Measurements from ENCODE around the gene TSSC4.
"Not testable (repeated sequence)": the region's sequence is repeated elsewhere in the genome, so short reads cannot be mapped to it uniquely, and the experiment has no call there.

Gene TSSC4

GRCh38 chr11:2400069-2400761 is at the start of gene TSSC4:
TSSC4 (plus strand) TSS chr11:2400750; CDS start chr11:2402634, 1,884 bp downstream.
- DNase-seq = peak; percentile 100

- no peak for DNase-seq
These were observed 48.8 kb upstream of the TSSC4 start for GRCh38 chr11:2351701-2352100.

- DNase-seq = no peak
These were observed 48.1 kb upstream of the TSSC4 start for GRCh38 chr11:2352420-2352819.

GRCh38 chr11:2355000-2355644 is 45.4 kb upstream of the TSSC4 start:
- no peak for DNase-seq

GRCh38 chr11:2357246-2357645 is 43.3 kb upstream of the TSSC4 start:
- no peak for DNase-seq

GRCh38 chr11:2357651-2358050 is 42.9 kb upstream of the TSSC4 start:
- not testable (repeated sequence) for DNase-seq

GRCh38 chr11:2358754-2359442 is 41.7 kb upstream of the TSSC4 start:
- DNase-seq = no peak

GRCh38 chr11:2359557-2359956 is 41.0 kb upstream of the TSSC4 start:
- DNase-seq = no peak

- DNase-seq = no peak
These were observed 40.4 kb upstream of the TSSC4 start for GRCh38 chr11:2360081-2360642.

- DNase-seq = no peak
These were observed 39.0 kb upstream of the TSSC4 start for GRCh38 chr11:2361565-2361964.

GRCh38 chr11:2362414-2362813 is 38.1 kb upstream of the TSSC4 start:
- no peak for DNase-seq

- DNase-seq = no peak
These were observed 37.4 kb upstream of the TSSC4 start for GRCh38 chr11:2363130-2363529.

GRCh38 chr11:2363577-2364370 is 36.8 kb upstream of the TSSC4 start:
- DNase-seq = no peak

GRCh38 chr11:2364386-2364785 is 36.2 kb upstream of the TSSC4 start:
- not testable (repeated sequence) for DNase-seq

- no peak for DNase-seq
These were observed 34.9 kb upstream of the TSSC4 start for GRCh38 chr11:2365571-2366210.

GRCh38 chr11:2366276-2366675 is 34.3 kb upstream of the TSSC4 start:
- no peak for DNase-seq

GRCh38 chr11:2366733-2367132 is 33.8 kb upstream of the TSSC4 start:
- DNase-seq = no peak

- DNase-seq = no peak
These were observed 33.0 kb upstream of the TSSC4 start for GRCh38 chr11:2367266-2368160.

GRCh38 chr11:2368178-2368850 is 32.2 kb upstream of the TSSC4 start:
- DNase-seq = no peak

- DNase-seq = no peak
These were observed 31.7 kb upstream of the TSSC4 start for GRCh38 chr11:2368851-2369180.

- no peak for DNase-seq
These were observed 31.2 kb upstream of the TSSC4 start for GRCh38 chr11:2369320-2369719.
